Mononuclear cell (primary cell): ENCODE measurements around the gene MORC1. TPM values are rescaled to one million over a fixed set of nuclear protein-coding genes. Genes with fewer than 3 reads are reported as not detected.
"Not testable (repeated sequence)": the region's sequence is repeated elsewhere in the genome, so short reads cannot be mapped to it uniquely, and the experiment has no call there.

Source experiments
- H3K27me3 ChIP-seq: 2 replicates; pipeline ENCODE4 v1.6.0; 2011; ENCODE audit warnings: low read length, control low read depth; ENCODE audit not compliant: insufficient read depth
- H3K4me1 ChIP-seq: 2 replicates; pipeline ENCODE4 v1.5.1; 2011; ENCODE audit warnings: mild to moderate bottlenecking, low read length, control low read depth; ENCODE audit not compliant: insufficient read depth
- H3K4me3 ChIP-seq: 2 replicates; pipeline ENCODE4 v1.5.1; 2011; ENCODE audit warnings: mild to moderate bottlenecking, low read length, moderate library complexity
- H3K9me3 ChIP-seq: 2 replicates; pipeline ENCODE4 v1.5.1; 2011; ENCODE audit warnings: low read depth, mild to moderate bottlenecking, control low read depth, low read length
- total RNA-seq: library from RNA; depleted of rRNA; stranded (reverse); fragments of >200 nt; gene quantifications from one replicate; pipeline ENCODE4 v1.2.3, GENCODE V29; 2012

The MORC1 gene
- total RNA-seq, 1 donor: 0.84 TPM

GRCh38 chr3:109122690-109123089, 4.8 kb upstream of the MORC1 start:
- Histone ChIP-seq H3K4me1 (peaks cover 5% of the 10 kb centered on the region), H3K4me3 (no peak overlapping the region), H3K9me3 (no peaks in the 10 kb centered on the region), H3K27me3 (no peaks in the 10 kb centered on the region)

- H3K9me3 ChIP-seq: no peaks in the 10 kb centered on the region
Observed at GRCh38 chr3:109118584-109118983, 650 bp upstream of the MORC1 start.

GRCh38 chr3:109116031-109116430, 1.9 kb downstream of the MORC1 start:
- H3K4me3 ChIP-seq: no peak overlapping the region
- H3K4me1 ChIP-seq: no peaks in the 10 kb centered on the region
- no peaks in the 10 kb centered on the region for H3K9me3 ChIP-seq
- no peaks in the 10 kb centered on the region for H3K27me3 ChIP-seq

More at GRCh38 chr3:109118584-109118983, 650 bp upstream of the MORC1 start:
- Histone ChIP-seq H3K4me3 (no peak overlapping the region), H3K4me1 (peaks cover 5% of the 10 kb centered on the region), H3K27me3 (no peaks in the 10 kb centered on the region)

GRCh38 chr3:109115451-109115850, 2.5 kb downstream of the MORC1 start:
- no peaks in the 10 kb centered on the region for H3K4me1 ChIP-seq
- no peak overlapping the region for H3K4me3 ChIP-seq
- no peaks in the 10 kb centered on the region for H3K27me3 ChIP-seq
- no peaks in the 10 kb centered on the region for H3K9me3 ChIP-seq

GRCh38 chr3:109114746-109115145, 3.2 kb downstream of the MORC1 start:
- Histone ChIP-seq H3K9me3 (no peaks in the 10 kb centered on the region), H3K27me3 (no peaks in the 10 kb centered on the region), H3K4me3 (no peak overlapping the region), H3K4me1 (no peaks in the 10 kb centered on the region)

GRCh38 chr3:109112946-109113760, 4.8 kb downstream of the MORC1 start:
- Histone ChIP-seq H3K27me3 (no peaks in the 10 kb centered on the region), H3K4me1 (no peaks in the 10 kb centered on the region), H3K4me3 (no peak overlapping the region)

GRCh38 chr3:109109574-109109973, 8.4 kb downstream of the MORC1 start:
- Histone ChIP-seq H3K4me1 (no peaks in the 10 kb centered on the region), H3K27me3 (no peaks in the 10 kb centered on the region), H3K9me3 (no peaks in the 10 kb centered on the region), H3K4me3 (no peak overlapping the region)

More at GRCh38 chr3:109112946-109113760, 4.8 kb downstream of the MORC1 start:
- H3K9me3 ChIP-seq: no peaks in the 10 kb centered on the region

GRCh38 chr3:109098079-109098644, 19.8 kb downstream of the MORC1 start:
- Histone ChIP-seq H3K4me1 (no peaks in the 10 kb centered on the region), H3K9me3 (no peaks in the 10 kb centered on the region), H3K27me3 (no peaks in the 10 kb centered on the region), H3K4me3 (no peak overlapping the region)

- Histone ChIP-seq H3K4me3 (no peak overlapping the region), H3K9me3 (no peaks in the 10 kb centered on the region), H3K4me1 (no peaks in the 10 kb centered on the region), H3K27me3 (no peaks in the 10 kb centered on the region)
Observed at GRCh38 chr3:109095166-109095565, 22.8 kb downstream of the MORC1 start.

GRCh38 chr3:109093561-109093960, 24.4 kb downstream of the MORC1 start:
- Histone ChIP-seq H3K4me1 (no peaks in the 10 kb centered on the region), H3K4me3 (no peak overlapping the region)

GRCh38 chr3:109091846-109092245, 26.1 kb downstream of the MORC1 start:
- H3K4me1 ChIP-seq: no peaks in the 10 kb centered on the region
- no peaks in the 10 kb centered on the region for H3K27me3 ChIP-seq
- H3K9me3 ChIP-seq: no peaks in the 10 kb centered on the region

More at GRCh38 chr3:109093561-109093960, 24.4 kb downstream of the MORC1 start:
- no peaks in the 10 kb centered on the region for H3K27me3 ChIP-seq
- H3K9me3 ChIP-seq: no peaks in the 10 kb centered on the region

GRCh38 chr3:109089265-109089664, 28.7 kb downstream of the MORC1 start:
- Histone ChIP-seq H3K9me3 (no peaks in the 10 kb centered on the region), H3K4me1 (no peaks in the 10 kb centered on the region), H3K27me3 (peaks cover 2% of the 10 kb centered on the region), H3K4me3 (no peak overlapping the region)

More at GRCh38 chr3:109091846-109092245, 26.1 kb downstream of the MORC1 start:
- H3K4me3 ChIP-seq: no peak overlapping the region

- Histone ChIP-seq H3K27me3 (peaks cover 6% of the 10 kb centered on the region), H3K9me3 (no peaks in the 10 kb centered on the region), H3K4me1 (no peaks in the 10 kb centered on the region), H3K4me3 (no peak overlapping the region)
Observed at GRCh38 chr3:109081746-109082510, 36.0 kb downstream of the MORC1 start.

GRCh38 chr3:109080090-109080489, 37.8 kb downstream of the MORC1 start:
- H3K9me3 ChIP-seq, H3K4me3 ChIP-seq, H3K4me1 ChIP-seq, H3K27me3 ChIP-seq: not testable (repeated sequence)

GRCh38 chr3:109073116-109073515, 44.8 kb downstream of the MORC1 start:
- no peaks in the 10 kb centered on the region for H3K27me3 ChIP-seq
- H3K4me1 ChIP-seq: peaks cover 20% of the 10 kb centered on the region
- no peak overlapping the region for H3K4me3 ChIP-seq
- H3K9me3 ChIP-seq: no peaks in the 10 kb centered on the region
